ENCODE data around the gene RUBCNL.

DNA sequence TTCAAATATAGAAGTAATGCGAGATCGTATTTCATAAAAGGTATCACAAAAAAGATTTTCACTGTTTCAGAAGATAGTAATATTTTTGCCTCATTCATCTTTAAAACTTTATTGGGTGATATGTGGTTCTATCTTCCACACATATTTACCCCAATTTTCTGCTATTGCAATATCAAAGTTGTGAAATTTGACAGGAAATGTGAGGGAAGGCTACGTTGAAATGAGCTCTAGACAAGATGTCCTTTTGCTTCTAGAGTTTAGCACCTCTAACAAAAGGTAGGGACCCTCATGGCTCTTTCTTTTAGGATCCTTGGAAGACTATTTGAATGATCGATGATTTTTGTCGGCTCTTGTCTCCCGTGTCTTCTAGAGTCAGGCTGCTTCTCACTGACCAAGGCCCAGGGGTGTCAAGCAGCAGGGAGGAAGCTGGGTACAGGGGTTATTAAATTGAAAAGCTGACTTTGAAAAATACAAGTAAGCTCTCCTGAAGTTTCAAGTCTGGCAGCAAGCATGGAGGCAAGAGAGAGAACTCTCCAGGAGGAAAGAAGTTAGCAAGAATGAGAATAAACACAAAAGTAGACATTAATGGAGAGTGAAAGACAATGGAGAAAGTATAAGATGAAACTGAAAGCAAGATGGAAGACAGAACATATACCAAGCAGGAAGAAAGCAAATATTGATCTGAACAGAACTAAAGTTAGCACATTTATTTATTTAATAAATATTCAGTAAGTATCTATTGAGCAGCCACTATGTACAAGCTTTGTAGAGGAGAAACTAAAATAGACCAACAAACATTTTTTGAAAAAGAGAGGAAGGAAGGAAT, 73.4 kb downstream of the RUBCNL start:
- TF ChIP-seq EZH2phosphoT487 (IDR thresholded peaks at IDR 0.05; ENCODE audit: low read length): no peak
- TF ChIP-seq, protein P1, sequence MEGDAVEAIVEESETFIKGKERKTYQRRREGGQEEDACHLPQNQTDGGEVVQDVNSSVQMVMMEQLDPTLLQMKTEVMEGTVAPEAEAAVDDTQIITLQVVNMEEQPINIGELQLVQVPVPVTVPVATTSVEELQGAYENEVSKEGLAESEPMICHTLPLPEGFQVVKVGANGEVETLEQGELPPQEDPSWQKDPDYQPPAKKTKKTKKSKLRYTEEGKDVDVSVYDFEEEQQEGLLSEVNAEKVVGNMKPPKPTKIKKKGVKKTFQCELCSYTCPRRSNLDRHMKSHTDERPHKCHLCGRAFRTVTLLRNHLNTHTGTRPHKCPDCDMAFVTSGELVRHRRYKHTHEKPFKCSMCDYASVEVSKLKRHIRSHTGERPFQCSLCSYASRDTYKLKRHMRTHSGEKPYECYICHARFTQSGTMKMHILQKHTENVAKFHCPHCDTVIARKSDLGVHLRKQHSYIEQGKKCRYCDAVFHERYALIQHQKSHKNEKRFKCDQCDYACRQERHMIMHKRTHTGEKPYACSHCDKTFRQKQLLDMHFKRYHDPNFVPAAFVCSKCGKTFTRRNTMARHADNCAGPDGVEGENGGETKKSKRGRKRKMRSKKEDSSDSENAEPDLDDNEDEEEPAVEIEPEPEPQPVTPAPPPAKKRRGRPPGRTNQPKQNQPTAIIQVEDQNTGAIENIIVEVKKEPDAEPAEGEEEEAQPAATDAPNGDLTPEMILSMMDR (IDR thresholded peaks at IDR 0.05; ENCODE audit: low read length): no peak
- no peak for TF ChIP-seq EZH2 (optimal IDR thresholded peaks at IDR 0.05; ENCODE audit: low read depth, low read length)
